Measurements from ENCODE around the gene MTTP.

DNA sequence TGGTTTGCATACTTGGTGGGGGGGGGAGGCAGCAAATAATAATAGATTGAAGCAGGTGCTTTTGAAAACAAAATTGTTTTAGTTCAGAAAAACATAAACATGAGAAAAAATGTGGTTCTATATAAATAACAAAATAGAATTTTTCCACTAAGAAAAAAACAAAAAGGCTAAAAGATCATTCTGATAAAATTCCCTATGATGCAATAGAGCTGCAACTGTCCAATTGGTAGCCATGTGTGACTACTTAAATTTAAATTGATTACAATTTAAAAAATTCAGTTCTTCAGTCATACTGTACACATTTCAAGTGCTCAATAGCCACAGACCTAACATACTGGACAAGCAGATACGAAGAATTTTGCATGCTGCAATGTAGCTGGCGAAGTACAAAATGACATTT lies 21.8 kb upstream of the MTTP start:
- TF ChIP-seq, protein P1, sequence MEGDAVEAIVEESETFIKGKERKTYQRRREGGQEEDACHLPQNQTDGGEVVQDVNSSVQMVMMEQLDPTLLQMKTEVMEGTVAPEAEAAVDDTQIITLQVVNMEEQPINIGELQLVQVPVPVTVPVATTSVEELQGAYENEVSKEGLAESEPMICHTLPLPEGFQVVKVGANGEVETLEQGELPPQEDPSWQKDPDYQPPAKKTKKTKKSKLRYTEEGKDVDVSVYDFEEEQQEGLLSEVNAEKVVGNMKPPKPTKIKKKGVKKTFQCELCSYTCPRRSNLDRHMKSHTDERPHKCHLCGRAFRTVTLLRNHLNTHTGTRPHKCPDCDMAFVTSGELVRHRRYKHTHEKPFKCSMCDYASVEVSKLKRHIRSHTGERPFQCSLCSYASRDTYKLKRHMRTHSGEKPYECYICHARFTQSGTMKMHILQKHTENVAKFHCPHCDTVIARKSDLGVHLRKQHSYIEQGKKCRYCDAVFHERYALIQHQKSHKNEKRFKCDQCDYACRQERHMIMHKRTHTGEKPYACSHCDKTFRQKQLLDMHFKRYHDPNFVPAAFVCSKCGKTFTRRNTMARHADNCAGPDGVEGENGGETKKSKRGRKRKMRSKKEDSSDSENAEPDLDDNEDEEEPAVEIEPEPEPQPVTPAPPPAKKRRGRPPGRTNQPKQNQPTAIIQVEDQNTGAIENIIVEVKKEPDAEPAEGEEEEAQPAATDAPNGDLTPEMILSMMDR (IDR thresholded peaks at IDR 0.05) = no peak
- TF ChIP-seq POLR2A (IDR thresholded peaks at IDR 0.05) = no peak
